Neutrophil (primary cell): ENCODE measurements around the gene TMEM53.

Source experiments
- H3K27ac ChIP-seq: fragments of 200-600 bp; sonication (generic); 2 replicates; pipeline ENCODE4 v1.5.1; 2016; ENCODE audit warnings: mild to moderate bottlenecking, moderate library complexity
- H3K27me3 ChIP-seq: fragments of 200-600 bp; sonication (generic); 2 replicates; pipeline ENCODE4 v1.6.0; 2016; ENCODE audit warnings: mild to moderate bottlenecking
- H3K36me3 ChIP-seq: fragments of 200-600 bp; sonication (generic); 2 replicates; pipeline ENCODE4 v1.5.1; 2017
- H3K4me1 ChIP-seq, 2 experiments: fragments of 200-600 bp in 1 of 2; sonication (generic) in 1 of 2; 1 replicate in 1 of 2; 2 replicates in 1 of 2; pipeline versions ENCODE4 v1.5.1 to v1.6.1; 2013 to 2016; ENCODE audit warnings: low read depth in 1 of 2, low read length in 1 of 2, mild to moderate bottlenecking in 1 of 2, moderate library complexity in 1 of 2; ENCODE audit not compliant: control insufficient read depth in 1 of 2, insufficient read depth in 1 of 2
- H3K4me3 ChIP-seq, 2 experiments: fragments of 200-600 bp in 1 of 2; sonication (generic) in 1 of 2; 1 replicate in 1 of 2; 2 replicates in 1 of 2; pipeline ENCODE4 v1.5.1; 2013 to 2016; ENCODE audit warnings: low read depth in 1 of 2, low read length in 1 of 2, mild to moderate bottlenecking in 1 of 2, moderate library complexity in 1 of 2
- H3K9me3 ChIP-seq: fragments of 200-600 bp; sonication (generic); 2 replicates; pipeline ENCODE4 v1.5.1; 2016
- CTCF ChIP-seq: fragments of 200-600 bp; sonication (generic); IDR thresholded peaks from 2 replicates; pipeline ENCODE4 v1.5.1; 2016; ENCODE audit warnings: antibody characterized with exemption

Gene TMEM53

GRCh38 chr1:44653107-44653964 is 20.9 kb downstream of the TMEM53 start:
- Histone ChIP-seq H3K9me3 (no peaks in the 10 kb centered on the region), H3K4me1 (no peaks in the 10 kb centered on the region), H3K4me3 (no peak overlapping the region), H3K27me3 (no peaks in the 10 kb centered on the region), H3K36me3 (peaks cover 34% of the 10 kb centered on the region), H3K27ac (no peak overlapping the region)
- TF ChIP-seq CTCF: no peak

- Histone ChIP-seq H3K4me3 (no peak overlapping the region), H3K36me3 (peaks cover 42% of the 10 kb centered on the region), H3K9me3 (no peaks in the 10 kb centered on the region), H3K27me3 (no peaks in the 10 kb centered on the region), H3K27ac (peak overlapping the region; percentile 31), H3K4me1 (no peaks in the 10 kb centered on the region)
- TF ChIP-seq CTCF: peak; percentile 93
These were observed 21.7 kb downstream of the TMEM53 start for GRCh38 chr1:44652445-44653106.

- Histone ChIP-seq H3K27ac (no peak overlapping the region), H3K4me1 (no peaks in the 10 kb centered on the region), H3K27me3 (no peaks in the 10 kb centered on the region), H3K9me3 (no peaks in the 10 kb centered on the region), H3K36me3 (peaks cover 57% of the 10 kb centered on the region), H3K4me3 (no peak overlapping the region)
- no peak for TF ChIP-seq CTCF
These were observed 23.2 kb downstream of the TMEM53 start for GRCh38 chr1:44651069-44651468.

- Histone ChIP-seq H3K27ac (no peak overlapping the region), H3K27me3 (no peaks in the 10 kb centered on the region), H3K4me3 (no peak overlapping the region), H3K9me3 (no peaks in the 10 kb centered on the region), H3K36me3 (peaks cover 65% of the 10 kb centered on the region), H3K4me1 (no peaks in the 10 kb centered on the region)
- no peak for TF ChIP-seq CTCF
These were observed 24.0 kb downstream of the TMEM53 start for GRCh38 chr1:44650159-44650831.

GRCh38 chr1:44649788-44650158 is 24.5 kb downstream of the TMEM53 start:
- no peaks in the 10 kb centered on the region for H3K9me3 ChIP-seq
- peaks cover 70% of the 10 kb centered on the region for H3K36me3 ChIP-seq
- H3K4me1 ChIP-seq: no peaks in the 10 kb centered on the region
- no peak for TF ChIP-seq CTCF
- no peak overlapping the region for H3K27ac ChIP-seq
- H3K4me3 ChIP-seq: no peak overlapping the region
- H3K27me3 ChIP-seq: no peaks in the 10 kb centered on the region
